Bone marrow (tissue), 2 donors: Measurements from ENCODE around the gene SEMA3B.
A peak's percentile ranks its signal among the peaks of the same experiment; 100 is the strongest.
"Not testable (repeated sequence)": the region's sequence is repeated elsewhere in the genome, so short reads cannot be mapped to it uniquely, and the experiment has no call there.

ENCODE experiments used
- DNase-seq, 2 donors: peaks; one replicate each; lab custom pipeline; 2025; lab: John Stamatoyannopoulos, UW

The SEMA3B gene

DNA sequence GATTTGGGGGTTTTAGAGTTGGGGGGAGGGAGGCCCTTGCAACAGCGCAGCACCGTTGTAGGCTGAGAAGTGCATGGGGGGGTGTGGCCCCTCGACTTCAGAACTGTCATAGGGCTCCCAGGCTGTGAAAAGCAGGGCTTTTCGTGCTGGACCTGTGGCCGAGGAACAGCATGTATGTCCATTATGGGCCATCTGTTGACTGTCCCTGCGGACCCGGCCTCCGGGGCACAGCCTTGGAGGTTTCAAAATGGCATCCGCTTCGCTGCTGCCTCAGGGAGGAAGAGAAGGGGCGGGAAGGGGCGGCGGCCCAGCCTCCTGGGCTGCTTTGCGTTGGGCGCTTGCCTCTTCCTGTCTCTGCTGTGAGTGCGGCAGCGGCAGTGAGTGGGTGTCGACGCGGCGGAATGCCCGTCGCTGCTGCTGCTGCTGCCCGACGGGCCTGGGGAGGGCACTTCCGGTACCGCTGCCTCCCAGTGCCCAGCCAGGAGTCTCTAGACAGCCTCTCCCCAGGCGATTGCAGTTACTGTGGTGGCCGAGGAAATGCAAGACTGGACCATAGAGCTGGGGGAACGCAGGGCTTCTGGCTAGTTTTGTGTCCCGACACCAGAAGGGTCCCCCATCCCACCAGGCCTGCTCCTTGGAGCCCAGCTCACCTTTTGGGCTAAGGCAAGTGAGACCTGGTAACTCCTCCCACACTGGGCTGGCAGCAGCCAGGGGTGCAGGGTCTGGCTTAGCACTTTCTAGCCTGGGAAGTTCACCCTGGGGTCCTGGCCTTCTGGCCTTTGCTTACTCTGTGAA lies 31.0 kb upstream of the SEMA3B start:
- peak; percentile 48 to 71 for DNase-seq

DNA sequence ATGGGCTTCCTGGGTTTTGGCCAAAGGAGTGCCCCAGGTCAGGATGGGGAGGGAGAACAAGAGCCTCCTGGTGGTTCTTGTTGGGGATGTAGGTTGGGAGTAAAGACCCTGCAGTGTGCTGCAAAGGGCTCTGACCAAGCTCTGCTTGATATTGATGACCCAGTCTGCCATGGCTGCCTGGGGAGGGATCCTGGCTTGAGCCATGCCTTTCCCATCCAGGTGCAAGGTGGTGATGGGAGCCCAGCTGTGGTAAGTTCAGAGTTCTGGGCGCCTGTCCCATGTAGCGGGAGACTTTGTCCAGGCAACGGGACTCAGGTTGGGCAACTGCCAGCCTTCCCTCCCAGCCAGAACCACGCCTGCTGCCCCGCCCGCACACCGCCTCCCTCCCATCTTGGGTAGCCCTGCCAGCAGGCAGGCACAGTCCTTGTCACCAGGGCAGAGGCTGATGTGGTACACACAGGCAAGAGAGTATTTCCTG lies 30.4 kb upstream of the SEMA3B start:
- DNase-seq = peak in 1 of 2 donors; percentile 14

- DNase-seq = no peak
These were observed 29.3 kb upstream of the SEMA3B start for GRCh38 chr3:50239649-50240048.

- no peak for DNase-seq
These were observed 27.8 kb upstream of the SEMA3B start for GRCh38 chr3:50241163-50241562.

GRCh38 chr3:50241713-50242380 lies 27.1 kb upstream of the SEMA3B start:
- no peak for DNase-seq

DNA sequence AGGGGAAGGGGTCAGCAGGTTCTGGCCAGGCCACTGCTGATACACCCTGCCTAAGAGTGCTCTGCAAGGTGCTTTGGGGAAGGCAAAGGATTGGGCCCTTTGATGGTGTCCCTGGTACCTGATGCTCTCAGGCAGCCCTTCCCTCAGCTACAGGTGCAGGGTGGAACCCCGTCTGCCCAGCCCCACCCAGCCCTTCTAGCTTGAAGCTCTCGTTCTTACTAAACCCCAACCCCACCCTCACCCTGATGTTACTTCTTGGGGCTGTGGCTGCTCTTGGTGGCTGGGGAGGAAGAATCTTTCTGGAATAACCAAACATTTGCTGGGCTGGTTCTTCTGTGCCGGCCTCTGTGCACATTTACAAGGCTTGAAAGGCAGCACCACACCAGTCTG lies 26.6 kb upstream of the SEMA3B start:
- no peak for DNase-seq

- DNase-seq = peak; percentile 78 to 98
These were observed 25.9 kb upstream of the SEMA3B start for GRCh38 chr3:50242851-50243542.

GRCh38 chr3:50243543-50243895 lies 25.4 kb upstream of the SEMA3B start:
- no peak for DNase-seq

GRCh38 chr3:50244813-50245212 lies 24.1 kb upstream of the SEMA3B start:
- DNase-seq = not testable (repeated sequence)

DNA sequence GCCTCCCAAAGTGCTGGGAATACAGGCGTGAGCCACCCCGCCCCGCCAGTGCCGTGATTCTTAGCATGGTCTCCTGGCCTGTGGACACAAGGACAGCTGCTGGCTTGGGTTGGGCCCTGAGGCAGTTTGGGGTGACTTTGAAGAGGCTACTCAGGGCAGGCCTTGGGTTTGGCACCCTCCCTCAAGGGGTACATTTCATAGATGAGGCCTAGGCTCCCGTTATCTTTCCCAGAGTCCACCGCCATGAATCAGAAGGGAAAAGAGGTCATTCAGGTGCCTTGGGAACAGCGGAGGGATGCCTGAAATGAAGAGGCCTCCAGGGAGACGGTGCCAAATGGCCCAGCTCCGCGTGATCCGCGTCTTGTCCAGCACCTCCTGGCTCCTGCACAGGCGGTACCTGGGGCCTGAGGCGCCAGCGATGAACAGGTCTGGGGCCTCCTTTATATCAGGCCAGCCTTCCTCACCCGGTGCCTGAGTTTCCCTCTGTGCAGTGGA lies 23.6 kb upstream of the SEMA3B start:
- DNase-seq = no peak

DNA sequence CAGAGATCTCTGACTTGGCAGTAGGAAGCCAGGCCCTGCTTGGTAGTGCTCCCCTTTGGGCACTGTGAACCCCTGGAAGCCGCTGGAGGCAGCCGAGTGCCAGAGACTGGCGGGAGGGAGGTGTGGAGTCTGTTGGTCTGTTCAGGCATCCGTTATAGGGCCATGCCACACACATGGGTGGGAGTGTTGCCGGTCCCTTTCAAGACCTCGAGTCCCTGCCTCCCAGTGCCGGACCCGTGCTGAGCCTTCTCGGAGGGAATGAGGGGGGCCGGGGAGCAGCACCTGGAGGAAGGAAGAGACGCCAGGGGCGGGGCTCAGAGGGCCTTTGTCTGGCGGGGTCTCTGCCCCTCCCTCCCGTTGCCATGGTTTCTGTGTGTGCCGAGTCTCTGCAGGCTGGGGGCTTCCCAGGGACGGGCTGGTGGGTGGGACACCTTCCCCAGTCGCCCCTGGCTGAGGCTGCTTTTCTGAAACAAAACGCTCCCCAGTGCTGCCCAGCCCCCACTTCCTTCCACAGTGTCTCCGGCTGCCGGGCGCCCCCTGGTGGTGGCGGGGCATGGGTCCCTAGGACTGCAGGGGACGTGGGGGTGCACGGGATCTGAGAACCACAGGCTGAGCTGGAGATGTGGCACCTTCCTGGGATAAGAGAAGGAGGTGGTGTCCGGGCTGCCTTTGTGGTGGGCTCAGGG lies 23.0 kb upstream of the SEMA3B start:
- peak; percentile 87 to 88 for DNase-seq

- peak; percentile 74 to 84 for DNase-seq
These were observed 22.4 kb upstream of the SEMA3B start for GRCh38 chr3:50246517-50246954.

- DNase-seq = no peak
These were observed 20.6 kb upstream of the SEMA3B start for GRCh38 chr3:50248387-50248786.

- DNase-seq = no peak
These were observed 19.5 kb upstream of the SEMA3B start for GRCh38 chr3:50249457-50249856.

- no peak for DNase-seq
These were observed 18.4 kb upstream of the SEMA3B start for GRCh38 chr3:50250514-50250913.

DNA sequence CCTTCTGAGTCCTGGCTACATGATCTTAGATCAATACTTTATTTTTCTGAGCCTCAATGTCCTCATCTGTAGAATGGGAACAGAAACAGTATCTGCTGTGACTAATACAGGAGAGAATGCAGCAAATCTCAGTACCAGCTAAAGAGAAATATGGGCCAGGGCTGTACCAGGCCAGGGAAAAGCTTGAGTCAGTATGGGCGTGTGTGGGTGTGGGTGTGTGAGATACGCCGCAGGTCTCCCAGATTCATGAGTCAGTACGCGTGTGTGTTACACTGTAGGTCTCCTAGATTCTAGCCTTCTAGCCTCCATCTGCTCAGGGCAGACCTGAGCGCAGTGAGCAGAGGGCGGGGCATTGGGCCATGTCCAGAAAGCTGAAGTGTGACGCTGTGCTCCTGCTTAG lies 17.7 kb upstream of the SEMA3B start:
- DNase-seq = no peak

DNA sequence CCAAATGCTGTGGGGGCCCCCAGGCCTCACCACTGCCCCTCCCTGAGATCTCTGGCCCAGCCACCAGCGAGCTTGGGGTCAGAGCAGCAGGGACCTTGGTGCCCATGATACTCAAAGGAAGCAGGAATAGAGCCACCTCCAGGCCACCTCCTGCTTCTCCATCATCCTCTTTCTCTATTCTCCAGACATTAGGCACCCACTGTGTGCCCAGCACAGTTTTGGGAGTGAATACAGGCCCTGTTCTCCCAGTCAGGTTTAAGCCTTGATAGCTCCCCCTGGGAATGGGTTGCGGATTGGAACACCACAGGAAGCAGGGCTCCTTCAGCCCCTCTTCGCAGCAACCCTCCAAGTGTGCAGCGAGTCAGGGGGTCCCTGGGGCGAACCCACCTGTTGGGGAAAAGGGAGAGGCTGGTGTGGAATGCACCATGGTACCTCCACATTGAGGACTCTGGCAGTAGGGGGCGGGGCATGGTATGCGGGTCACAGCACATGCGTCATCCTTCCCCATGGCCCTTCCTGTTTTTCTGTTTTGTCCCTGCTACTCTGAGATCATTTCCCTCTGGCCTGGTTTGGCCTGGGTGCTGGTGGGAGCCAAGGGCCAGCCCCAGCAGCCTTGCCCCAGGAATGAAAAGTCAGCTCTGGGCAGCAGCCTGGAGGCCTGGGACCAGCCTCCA lies 14.2 kb upstream of the SEMA3B start:
- peak in 1 of 2 donors; percentile 52 for DNase-seq

- DNase-seq = no peak
These were observed 13.7 kb upstream of the SEMA3B start for GRCh38 chr3:50255251-50255615.

GRCh38 chr3:50256978-50257890 lies 11.7 kb upstream of the SEMA3B start:
- peak in 1 of 2 donors; percentile 10 for DNase-seq

- DNase-seq = no peak
These were observed 10.8 kb upstream of the SEMA3B start for GRCh38 chr3:50258029-50258680.
